Measurements from ENCODE around the gene RAET1G. TPM values are rescaled to one million over a fixed set of nuclear protein-coding genes. Genes with fewer than 3 reads are reported as not detected.

The RAET1G gene
- total RNA-seq, 4 donors from 2014 or later, result 3.6 to 19.5 (median 10.8) TPM; not detected in 1

DNA sequence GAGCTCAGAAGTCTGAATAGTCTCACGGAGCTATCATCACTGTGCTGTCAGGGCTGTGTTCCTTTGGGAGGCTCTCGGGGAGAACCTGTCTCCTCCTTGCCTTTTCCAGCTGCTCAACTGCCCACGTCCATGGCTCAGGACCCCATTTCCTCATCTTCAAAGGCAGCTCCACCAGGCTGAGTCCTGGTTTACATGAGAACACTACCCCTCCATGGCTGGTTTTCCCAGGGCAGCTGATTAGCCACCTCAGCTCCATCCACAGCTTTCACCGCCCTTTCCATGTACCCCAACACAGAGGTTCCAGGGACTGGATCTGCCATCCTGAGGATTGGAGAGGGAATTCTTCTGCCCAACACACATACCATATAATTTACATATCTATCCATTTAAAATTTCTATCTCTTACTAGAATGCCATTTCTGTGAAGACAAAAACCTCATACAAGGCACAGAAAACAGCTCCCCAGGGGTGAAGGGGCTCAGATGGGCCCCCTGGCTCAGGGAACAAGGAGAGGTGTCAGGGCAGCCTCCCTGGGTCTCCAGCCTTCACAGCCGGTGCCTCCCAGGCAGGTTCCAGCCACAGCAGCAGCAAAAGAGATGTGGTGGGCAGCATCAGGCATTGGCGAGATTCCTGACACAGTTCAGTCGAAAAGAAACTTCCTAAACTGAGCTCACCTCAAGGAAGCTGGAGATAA, 22.8 kb downstream of the RAET1G start:
- TF ChIP-seq, protein P1, sequence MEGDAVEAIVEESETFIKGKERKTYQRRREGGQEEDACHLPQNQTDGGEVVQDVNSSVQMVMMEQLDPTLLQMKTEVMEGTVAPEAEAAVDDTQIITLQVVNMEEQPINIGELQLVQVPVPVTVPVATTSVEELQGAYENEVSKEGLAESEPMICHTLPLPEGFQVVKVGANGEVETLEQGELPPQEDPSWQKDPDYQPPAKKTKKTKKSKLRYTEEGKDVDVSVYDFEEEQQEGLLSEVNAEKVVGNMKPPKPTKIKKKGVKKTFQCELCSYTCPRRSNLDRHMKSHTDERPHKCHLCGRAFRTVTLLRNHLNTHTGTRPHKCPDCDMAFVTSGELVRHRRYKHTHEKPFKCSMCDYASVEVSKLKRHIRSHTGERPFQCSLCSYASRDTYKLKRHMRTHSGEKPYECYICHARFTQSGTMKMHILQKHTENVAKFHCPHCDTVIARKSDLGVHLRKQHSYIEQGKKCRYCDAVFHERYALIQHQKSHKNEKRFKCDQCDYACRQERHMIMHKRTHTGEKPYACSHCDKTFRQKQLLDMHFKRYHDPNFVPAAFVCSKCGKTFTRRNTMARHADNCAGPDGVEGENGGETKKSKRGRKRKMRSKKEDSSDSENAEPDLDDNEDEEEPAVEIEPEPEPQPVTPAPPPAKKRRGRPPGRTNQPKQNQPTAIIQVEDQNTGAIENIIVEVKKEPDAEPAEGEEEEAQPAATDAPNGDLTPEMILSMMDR (IDR thresholded peaks at IDR 0.05), result no peak
- no peak for DNase-seq (ENCODE audit: low spot score)
- ATAC-seq (ENCODE audit: low FRiP score), result no peak

DNA sequence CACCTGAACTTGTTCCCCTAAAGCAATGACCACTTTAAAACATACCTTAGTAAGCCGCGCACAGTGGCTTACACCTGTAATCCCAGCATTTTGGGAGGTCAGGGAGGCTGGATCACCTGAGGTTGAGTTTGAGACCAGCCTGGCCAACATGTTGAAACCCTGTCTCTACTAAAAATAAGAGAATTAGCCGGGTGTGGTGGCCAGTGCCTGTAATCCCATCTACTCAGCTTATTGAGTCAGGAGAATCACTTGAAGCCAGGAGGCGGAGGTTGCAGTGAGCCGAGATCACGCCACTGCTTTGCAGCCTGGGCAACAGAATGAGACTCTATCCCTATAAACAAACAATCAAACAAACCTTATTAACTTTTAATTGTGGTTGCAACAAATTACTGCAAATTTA, 23.4 kb downstream of the RAET1G start:
- ATAC-seq (ENCODE audit: low FRiP score), result no peak
- no peak for DNase-seq (ENCODE audit: low spot score)
- TF ChIP-seq, protein P1 (IDR thresholded peaks at IDR 0.05), result no peak

GRCh38 chr6:149898966-149899365, 24.0 kb downstream of the RAET1G start:
- no peak for DNase-seq (ENCODE audit: low spot score)
- TF ChIP-seq, protein P1 (IDR thresholded peaks at IDR 0.05), result no peak

GRCh38 chr6:149897855-149898744, 24.8 kb downstream of the RAET1G start, which contains the start of gene RAET1E:
Gene RAET1E (minus strand): TSS chr6:149898113. CDS start chr6:149890901, 7,212 bp downstream.
- TF ChIP-seq, protein P1 (IDR thresholded peaks at IDR 0.05), result no peak
- no peak for DNase-seq (ENCODE audit: low spot score)
- ATAC-seq (ENCODE audit: low FRiP score), result no peak

More at GRCh38 chr6:149898966-149899365, 24.0 kb downstream of the RAET1G start:
- ATAC-seq (ENCODE audit: low FRiP score), result no peak

GRCh38 chr6:149897015-149897697, 25.8 kb downstream of the RAET1G start:
- DNase-seq (ENCODE audit: low spot score) (peak; percentile 69), ATAC-seq (ENCODE audit: low FRiP score) (peak; percentile 90)
- TF ChIP-seq, protein P1 (IDR thresholded peaks at IDR 0.05), result no peak

GRCh38 chr6:149896491-149896890, 26.4 kb downstream of the RAET1G start:
- TF ChIP-seq, protein P1 (IDR thresholded peaks at IDR 0.05), result no peak
- no peak for ATAC-seq (ENCODE audit: low FRiP score)
- DNase-seq (ENCODE audit: low spot score), result no peak

All from omental fat pad (tissue), 4 donors.